Hepatocyte (in vitro differentiated cells): ENCODE measurements around the gene PDE11A.
"Not testable (repeated sequence)": the region's sequence is repeated elsewhere in the genome, so short reads cannot be mapped to it uniquely, and the experiment has no call there.

Experiments
- EZH2 ChIP-seq: fragments of 200-600 bp; sonication (generic); IDR thresholded peaks from 2 replicates; pipeline ENCODE4 v1.6.1; 2016; ENCODE audit warnings: antibody characterized with exemption, mild to moderate bottlenecking, borderline replicate concordance
- EZH2phosphoT487 ChIP-seq: fragments of 200-600 bp; sonication (generic); IDR thresholded peaks from one replicate; pipeline ENCODE4 v1.6.1; 2018; ENCODE audit warnings: antibody characterized with exemption, mild to moderate bottlenecking, low read depth, moderate library complexity; ENCODE audit not compliant: unreplicated experiment, severe bottlenecking
- TF ChIP-seq, protein P1 (sequence below): fragments of 200-600 bp; sonication (generic); IDR thresholded peaks from 2 replicates; pipeline ENCODE4 v1.5.1; 2016; ENCODE audit warnings: antibody characterized with exemption, mild to moderate bottlenecking; ENCODE audit not compliant: poor library complexity

DNA sequence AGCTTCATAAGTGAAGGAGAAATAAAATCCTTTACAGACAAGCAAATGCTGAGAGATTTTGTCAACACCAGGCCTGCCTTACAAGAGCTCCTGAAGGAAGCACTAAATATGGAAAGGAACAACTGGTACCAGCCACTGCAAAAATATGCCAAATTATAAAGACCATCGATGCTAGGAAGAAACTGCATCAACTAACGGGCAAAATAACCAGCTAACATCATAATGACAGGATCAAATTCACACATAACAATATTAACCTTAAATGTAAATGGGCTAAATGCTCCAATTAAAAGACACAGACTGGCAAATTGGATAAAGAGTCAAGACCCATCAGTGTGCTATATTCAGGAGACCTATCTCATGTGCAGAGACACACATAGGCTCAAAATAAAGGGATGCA, 21.3 kb downstream of the PDE11A start:
- TF ChIP-seq EZH2, EZH2phosphoT487: not testable (repeated sequence)
- TF ChIP-seq, protein P1, sequence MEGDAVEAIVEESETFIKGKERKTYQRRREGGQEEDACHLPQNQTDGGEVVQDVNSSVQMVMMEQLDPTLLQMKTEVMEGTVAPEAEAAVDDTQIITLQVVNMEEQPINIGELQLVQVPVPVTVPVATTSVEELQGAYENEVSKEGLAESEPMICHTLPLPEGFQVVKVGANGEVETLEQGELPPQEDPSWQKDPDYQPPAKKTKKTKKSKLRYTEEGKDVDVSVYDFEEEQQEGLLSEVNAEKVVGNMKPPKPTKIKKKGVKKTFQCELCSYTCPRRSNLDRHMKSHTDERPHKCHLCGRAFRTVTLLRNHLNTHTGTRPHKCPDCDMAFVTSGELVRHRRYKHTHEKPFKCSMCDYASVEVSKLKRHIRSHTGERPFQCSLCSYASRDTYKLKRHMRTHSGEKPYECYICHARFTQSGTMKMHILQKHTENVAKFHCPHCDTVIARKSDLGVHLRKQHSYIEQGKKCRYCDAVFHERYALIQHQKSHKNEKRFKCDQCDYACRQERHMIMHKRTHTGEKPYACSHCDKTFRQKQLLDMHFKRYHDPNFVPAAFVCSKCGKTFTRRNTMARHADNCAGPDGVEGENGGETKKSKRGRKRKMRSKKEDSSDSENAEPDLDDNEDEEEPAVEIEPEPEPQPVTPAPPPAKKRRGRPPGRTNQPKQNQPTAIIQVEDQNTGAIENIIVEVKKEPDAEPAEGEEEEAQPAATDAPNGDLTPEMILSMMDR: not testable (repeated sequence)
